HG03159 (cell line): ENCODE results near the gene GRM2.

Experiments used
- ATAC-seq: cut with Tn5 transposase; IDR thresholded peaks from one replicate; pipeline ENCODE4 v1.9.1; 2021; ENCODE audit warnings: mild to moderate bottlenecking, moderate library complexity; ENCODE audit not compliant: unreplicated experiment

The GRM2 gene

GRCh38 chr3:51704511-51704950, 2.3 kb upstream of the GRM2 start:
- ATAC-seq = no peak

- ATAC-seq = no peak
These were observed 1.4 kb upstream of the GRM2 start for GRCh38 chr3:51705276-51706020.

DNA sequence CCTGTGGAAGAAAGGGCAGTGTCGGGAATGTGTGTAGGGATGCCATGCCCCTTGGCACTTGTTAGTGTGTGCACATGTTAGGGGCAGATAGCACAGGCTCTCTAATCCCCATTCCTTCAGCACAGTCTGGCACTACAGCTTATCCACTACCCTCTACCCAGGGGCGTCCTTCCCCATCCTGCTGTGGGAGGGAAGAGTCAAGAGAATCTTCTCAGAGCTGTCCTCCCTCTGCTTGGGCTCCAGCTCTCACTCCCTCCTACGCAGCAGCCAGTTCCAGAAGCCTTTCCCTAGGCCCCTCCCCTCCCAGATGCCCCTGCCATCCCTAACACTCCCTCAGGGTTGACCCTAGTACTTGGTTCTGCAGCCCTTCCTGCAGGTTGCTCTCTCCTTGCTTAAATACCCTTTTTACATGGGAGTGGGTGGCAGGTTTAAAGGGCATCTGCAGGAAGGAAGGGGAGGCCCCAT, 815 bp upstream of the GRM2 start:
- ATAC-seq = no peak

- ATAC-seq = no peak
These were observed 1.5 kb downstream of the GRM2 start for GRCh38 chr3:51708216-51708845.

- ATAC-seq = no peak
These were observed 2.1 kb downstream of the GRM2 start for GRCh38 chr3:51709004-51709420.

DNA sequence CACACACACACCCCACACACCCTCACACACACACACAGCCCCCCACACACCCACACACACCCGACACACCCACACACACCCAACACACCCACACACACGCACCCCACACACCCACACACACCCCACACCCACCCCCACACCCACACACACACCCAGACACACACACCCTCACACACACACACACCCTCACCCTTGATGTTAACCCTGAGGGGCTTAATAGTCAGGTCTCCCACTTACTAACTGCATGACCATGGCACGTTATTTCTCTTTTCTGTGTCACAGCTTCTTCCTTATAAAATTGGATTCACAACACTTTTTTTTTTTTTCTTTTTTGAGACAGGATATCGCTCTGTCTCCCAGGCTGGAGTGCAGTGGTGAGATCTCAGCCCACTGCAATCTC, 2.8 kb downstream of the GRM2 start:
- no peak for ATAC-seq

DNA sequence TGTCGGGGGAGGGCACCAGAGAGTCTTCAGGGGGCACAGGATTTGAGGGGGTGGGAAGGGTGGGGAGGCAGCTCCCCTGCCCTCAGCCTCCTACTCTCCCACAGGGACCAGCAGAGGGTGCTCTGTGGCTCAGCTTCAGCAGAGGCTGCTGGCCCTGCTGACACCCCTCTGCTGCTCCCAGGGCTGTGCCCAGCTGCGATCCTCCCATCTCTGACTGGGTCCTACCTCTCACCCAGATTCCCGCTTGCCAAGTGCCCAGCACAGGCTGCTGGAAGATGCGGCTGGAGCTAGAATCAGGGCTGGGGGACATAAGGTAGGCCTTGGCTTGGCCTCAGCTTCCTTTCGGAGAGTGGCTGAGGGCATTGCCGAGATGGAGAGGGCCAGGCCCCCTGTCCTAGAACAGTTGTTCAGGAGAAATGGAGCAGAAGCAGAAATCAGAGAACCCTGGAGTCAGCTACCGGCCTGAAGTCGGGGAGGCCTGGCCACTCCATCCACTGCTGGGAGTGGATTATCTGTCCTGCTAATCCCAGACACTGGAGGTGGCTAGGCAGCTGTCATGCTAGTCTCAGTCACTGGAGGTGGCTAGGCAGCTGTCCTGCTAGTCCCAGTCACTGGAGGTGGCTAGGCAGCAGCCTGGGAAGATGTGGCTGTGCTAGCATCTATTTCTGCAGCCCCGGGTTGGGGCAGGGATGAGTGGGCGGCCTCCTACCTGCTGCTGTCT, 3.9 kb downstream of the GRM2 start:
- ATAC-seq = no peak

DNA sequence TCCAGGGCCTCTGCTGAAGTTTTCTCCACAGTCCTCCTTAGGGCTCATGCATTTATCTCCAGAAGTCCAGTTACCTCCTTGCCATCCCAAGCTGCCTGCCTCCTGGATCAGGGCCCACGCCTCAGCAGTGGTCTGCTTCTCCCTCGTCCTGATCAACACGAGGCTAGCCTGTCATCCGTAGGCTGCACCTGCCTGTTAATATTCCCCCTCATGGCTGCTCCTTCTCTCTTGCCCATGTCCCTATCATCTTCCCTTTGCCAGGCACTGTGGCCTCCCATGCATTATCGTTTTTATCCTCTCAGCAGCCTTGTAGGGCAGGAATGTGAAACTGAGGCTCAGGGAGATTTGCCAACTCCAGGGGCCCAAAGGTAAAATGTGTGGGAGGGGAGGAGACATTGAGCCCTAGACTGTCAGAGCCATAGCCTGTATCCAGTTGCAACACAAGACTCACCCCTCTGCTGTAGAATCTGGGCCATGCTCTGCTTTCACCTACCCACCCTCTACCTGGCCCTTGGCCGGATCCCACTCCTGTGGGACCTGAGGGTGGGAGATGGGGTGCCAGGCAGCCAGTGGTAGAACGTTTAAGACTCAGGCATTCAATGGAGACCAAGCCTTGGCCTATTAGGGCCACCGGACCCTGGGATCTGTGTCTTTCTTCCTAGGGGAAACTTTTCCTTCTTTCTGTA, 4.6 kb downstream of the GRM2 start:
- ATAC-seq = no peak

- ATAC-seq = no peak
These were observed 5.2 kb downstream of the GRM2 start for GRCh38 chr3:51712038-51712420.

DNA sequence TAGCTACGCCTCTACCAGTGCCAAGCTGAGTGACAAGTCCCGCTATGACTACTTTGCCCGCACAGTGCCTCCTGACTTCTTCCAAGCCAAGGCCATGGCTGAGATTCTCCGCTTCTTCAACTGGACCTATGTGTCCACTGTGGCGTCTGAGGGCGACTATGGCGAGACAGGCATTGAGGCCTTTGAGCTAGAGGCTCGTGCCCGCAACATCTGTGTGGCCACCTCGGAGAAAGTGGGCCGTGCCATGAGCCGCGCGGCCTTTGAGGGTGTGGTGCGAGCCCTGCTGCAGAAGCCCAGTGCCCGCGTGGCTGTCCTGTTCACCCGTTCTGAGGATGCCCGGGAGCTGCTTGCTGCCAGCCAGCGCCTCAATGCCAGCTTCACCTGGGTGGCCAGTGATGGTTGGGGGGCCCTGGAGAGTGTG, 5.7 kb downstream of the GRM2 start:
- ATAC-seq = no peak

- ATAC-seq = no peak
These were observed 6.1 kb downstream of the GRM2 start for GRCh38 chr3:51712963-51713362.

DNA sequence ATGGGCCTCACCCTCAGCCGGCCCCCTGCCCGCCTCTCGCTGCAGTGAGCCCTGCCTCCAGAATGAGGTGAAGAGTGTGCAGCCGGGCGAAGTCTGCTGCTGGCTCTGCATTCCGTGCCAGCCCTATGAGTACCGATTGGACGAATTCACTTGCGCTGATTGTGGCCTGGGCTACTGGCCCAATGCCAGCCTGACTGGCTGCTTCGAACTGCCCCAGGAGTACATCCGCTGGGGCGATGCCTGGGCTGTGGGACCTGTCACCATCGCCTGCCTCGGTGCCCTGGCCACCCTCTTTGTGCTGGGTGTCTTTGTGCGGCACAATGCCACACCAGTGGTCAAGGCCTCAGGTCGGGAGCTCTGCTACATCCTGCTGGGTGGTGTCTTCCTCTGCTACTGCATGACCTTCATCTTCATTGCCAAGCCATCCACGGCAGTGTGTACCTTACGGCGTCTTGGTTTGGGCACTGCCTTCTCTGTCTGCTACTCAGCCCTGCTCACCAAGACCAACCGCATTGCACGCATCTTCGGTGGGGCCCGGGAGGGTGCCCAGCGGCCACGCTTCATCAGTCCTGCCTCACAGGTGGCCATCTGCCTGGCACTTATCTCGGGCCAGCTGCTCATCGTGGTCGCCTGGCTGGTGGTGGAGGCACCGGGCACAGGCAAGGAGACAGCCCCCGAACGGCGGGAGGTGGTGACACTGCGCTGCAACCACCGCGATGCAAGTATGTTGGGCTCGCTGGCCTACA, 8.5 kb downstream of the GRM2 start:
- ATAC-seq = no peak

GRCh38 chr3:51715977-51716294, 9.1 kb downstream of the GRM2 start:
- ATAC-seq = no peak

- ATAC-seq = no peak
These were observed 9.9 kb downstream of the GRM2 start for GRCh38 chr3:51716805-51717204.

DNA sequence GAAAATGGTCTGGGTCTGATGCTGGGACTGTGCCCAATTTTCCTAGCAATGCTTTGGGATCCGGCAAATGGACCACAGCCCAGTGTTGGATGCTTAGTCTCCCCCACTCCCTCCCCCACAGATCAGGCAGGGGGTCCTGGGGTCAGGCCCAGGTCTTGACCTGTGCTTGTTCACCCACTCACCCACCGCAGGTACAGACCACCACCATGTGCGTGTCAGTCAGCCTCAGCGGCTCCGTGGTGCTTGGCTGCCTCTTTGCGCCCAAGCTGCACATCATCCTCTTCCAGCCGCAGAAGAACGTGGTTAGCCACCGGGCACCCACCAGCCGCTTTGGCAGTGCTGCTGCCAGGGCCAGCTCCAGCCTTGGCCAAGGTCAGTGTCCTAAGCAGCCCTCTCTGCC, 10.6 kb downstream of the GRM2 start:
- ATAC-seq = no peak

GRCh38 chr3:51717947-51718346, 11.1 kb downstream of the GRM2 start:
- no peak for ATAC-seq

GRCh38 chr3:51718547-51719409, 11.9 kb downstream of the GRM2 start:
- no peak for ATAC-seq

DNA sequence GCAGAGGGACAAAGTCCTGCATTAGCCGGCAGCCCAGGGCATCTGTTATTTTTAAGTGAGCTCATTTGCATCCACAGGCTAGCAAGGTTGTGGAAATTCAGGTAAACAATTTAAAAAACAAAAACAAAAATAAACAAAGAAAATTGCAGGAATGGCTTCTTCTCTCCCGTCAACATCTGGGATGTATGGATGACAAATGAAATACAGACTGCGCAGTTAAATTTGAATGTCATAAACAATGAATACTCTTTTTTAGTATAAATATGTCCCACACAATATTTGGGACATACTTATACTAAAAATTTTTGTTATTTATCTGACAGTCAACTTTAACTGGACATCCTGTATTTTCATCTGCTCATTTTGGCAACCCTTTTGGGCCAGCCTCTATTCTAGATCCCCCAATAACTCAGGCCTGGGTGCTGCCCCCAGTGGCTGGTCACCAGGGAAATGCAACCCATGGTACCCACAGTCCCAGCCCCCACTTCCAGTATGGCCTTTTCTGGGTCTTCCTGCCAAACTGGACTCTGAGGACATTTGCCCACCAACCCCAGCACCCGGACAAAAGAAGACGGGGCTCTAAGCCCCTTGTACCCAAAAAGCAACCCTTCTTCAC, 12.7 kb downstream of the GRM2 start:
- no peak for ATAC-seq

DNA sequence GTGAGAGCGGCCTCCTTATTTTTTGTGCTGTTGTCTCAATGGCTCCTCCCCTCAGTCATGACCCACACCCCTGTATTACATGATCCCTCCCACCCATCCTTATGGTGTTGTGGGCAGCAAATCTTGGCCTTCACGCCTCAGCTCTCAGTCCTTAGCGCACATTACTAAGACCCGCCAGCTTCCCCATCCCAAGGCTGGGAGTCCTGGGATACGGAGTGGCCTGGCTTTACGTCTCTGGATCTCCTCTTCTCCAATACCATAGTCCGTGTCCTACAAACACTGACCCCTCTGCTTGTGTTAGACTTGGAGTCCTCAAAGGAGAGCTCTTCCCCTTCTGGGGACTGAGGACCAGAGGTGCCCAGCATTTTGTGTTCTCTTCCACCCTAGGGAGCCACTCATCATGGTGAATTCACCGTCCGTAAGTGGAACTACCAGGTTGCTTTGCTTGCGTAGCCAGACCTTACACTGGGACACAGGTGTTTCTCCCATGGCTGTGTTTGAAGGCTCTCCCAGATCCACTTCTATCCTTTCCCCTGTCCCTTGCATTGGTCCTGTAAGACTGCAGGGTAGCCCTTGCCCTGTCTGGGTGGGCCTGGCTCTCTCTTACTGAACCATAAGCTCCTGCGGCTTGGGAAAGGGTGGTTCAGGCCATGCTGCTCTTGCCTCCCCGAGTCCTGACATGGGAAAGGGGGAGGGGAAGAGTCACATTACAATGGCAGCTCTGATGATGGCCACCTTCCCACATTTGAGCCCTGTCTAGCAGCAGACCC, 13.6 kb downstream of the GRM2 start:
- ATAC-seq = no peak
